Stimulated activated CD4-positive, alpha-beta T cell treated with anti-CD3 and anti-CD28 coated beads, Interleukin-12 subunit alpha, Interleukin-12 subunit beta, amount 100 ng/mL, for 48 hours (primary cell): ENCODE results near the gene ATP2C2.
"Not testable (repeated sequence)": the region's sequence is repeated elsewhere in the genome, so short reads cannot be mapped to it uniquely, and the experiment has no call there.

Experiments
- DNase-seq, 3 donors: peaks; one replicate each; pipeline ENCODE4 v3.0.0-alpha.2; 2020; ENCODE audit warnings: low read depth in 2 of 3, low spot score in 1 of 3

Gene ATP2C2, protein sequence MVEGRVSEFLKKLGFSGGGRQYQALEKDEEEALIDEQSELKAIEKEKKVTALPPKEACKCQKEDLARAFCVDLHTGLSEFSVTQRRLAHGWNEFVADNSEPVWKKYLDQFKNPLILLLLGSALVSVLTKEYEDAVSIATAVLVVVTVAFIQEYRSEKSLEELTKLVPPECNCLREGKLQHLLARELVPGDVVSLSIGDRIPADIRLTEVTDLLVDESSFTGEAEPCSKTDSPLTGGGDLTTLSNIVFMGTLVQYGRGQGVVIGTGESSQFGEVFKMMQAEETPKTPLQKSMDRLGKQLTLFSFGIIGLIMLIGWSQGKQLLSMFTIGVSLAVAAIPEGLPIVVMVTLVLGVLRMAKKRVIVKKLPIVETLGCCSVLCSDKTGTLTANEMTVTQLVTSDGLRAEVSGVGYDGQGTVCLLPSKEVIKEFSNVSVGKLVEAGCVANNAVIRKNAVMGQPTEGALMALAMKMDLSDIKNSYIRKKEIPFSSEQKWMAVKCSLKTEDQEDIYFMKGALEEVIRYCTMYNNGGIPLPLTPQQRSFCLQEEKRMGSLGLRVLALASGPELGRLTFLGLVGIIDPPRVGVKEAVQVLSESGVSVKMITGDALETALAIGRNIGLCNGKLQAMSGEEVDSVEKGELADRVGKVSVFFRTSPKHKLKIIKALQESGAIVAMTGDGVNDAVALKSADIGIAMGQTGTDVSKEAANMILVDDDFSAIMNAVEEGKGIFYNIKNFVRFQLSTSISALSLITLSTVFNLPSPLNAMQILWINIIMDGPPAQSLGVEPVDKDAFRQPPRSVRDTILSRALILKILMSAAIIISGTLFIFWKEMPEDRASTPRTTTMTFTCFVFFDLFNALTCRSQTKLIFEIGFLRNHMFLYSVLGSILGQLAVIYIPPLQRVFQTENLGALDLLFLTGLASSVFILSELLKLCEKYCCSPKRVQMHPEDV

DNA sequence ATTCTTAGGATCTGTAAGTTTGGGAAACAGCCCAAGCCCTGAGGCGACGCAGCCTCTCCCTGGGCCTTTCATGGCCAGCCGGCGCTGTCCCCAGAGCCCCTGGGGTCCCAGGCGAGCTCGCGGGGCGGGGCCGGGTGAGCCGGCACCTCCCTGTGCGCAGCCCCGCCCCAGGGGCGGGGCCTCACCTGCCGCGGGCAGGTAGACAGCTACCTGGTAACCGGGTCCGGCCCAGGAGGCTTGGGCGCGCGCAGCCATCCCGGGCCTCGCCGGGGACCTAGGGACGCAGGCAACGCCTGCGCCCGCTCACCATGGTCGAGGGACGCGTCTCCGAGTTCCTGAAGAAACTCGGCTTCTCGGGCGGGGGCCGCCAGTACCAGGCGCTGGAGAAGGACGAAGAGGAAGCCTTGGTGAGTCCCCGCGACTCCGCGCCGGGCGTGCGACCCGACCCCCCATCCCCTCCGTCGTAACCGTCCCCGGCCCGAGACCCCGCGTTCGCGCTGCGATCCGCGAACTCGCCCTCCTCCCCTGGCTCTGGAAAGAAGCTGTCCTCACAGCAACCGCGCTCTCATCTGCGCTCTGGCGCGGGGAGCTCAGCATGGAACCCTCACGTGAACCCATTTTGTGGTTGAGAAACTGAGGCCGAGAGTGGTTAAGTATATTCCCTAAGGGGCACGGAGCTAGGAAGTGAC, at the start of gene ATP2C2:
Gene ATP2C2, plus strand, starts transcription at position 231 of the 689 bp plus-strand sequence. Its CDS starts 78 bp downstream, at position 309.
- DNase-seq, result no peak

GRCh38 chr16:84319146-84319760, 49.1 kb upstream of the ATP2C2 start:
- no peak for DNase-seq

DNA sequence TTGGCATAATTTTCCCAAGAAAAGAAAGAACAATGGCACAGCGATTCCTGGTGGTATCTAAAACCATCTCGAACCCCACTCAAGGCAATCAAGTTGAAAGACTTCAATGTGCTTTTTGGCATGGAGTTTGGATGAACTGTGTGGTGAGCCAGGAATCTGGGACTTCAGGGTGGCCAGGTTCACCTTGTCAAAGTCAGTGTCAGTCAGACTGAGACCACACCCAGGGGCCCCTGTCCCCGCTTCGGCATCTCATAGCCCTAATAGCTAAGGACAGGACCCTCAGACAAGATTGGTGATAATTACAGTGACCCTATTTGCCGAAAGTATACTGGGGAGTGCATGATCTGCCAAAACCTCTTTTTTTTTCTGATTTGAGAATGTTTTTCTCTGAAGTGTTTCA, 47.8 kb upstream of the ATP2C2 start:
- DNase-seq, result no peak

- DNase-seq, result no peak
Observed at GRCh38 chr16:84321932-84322331, 46.4 kb upstream of the ATP2C2 start.

GRCh38 chr16:84322749-84323148, 45.6 kb upstream of the ATP2C2 start:
- DNase-seq, result no peak

GRCh38 chr16:84323606-84324005, 44.7 kb upstream of the ATP2C2 start:
- DNase-seq, result no peak

- no peak for DNase-seq
Observed at GRCh38 chr16:84324434-84325262, 43.7 kb upstream of the ATP2C2 start.

GRCh38 chr16:84326545-84326944, 41.8 kb upstream of the ATP2C2 start:
- DNase-seq, result no peak

DNA sequence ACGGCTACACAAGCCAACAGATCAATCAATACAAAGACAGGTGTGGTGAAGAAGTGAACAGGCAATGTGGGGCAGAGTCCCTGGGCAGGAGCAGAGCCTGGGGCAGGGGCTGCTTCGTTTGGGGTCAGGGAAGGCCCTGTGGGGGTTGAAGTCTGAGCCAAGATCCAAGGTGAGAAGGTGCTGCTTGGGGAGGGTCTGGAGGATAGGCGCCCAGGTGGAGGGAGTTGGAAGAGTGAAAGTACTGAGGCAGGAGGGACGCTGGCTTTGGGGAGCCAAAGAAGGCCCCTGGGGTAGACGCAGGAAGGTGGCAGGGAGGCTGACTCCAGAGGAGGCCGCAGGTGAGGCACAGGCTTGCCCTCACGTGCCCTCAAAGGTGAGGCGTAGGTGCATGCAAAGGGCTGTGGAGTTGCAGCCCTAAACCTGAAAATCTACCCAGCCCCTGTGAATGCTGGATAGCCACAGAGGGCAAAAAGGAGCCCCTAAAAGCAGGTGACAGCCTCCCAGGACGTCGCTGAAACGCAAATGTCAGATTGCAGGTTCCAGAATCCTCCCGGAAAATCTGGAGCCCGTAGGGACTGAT, 40.3 kb upstream of the ATP2C2 start:
- DNase-seq, result no peak

DNA sequence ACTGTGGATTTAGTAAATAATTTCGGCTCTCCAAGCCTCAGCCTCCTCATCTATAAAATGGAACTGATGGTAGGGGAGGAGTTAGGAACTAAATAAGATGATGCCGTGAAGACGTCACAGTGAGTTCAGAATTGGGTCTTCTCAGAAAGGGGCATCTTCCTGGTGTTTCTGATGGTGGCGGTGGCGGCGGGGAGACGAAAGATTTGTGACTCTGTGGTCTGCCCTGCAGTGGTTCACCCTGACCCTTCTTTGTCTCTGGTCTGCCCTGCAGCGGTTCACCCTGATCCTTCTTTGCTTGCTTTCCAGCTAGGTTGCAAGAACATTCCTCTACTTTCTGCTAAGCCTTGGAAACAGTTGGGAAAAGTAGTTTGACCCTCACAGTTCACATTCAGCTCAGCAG, 39.3 kb upstream of the ATP2C2 start:
- no peak for DNase-seq

DNA sequence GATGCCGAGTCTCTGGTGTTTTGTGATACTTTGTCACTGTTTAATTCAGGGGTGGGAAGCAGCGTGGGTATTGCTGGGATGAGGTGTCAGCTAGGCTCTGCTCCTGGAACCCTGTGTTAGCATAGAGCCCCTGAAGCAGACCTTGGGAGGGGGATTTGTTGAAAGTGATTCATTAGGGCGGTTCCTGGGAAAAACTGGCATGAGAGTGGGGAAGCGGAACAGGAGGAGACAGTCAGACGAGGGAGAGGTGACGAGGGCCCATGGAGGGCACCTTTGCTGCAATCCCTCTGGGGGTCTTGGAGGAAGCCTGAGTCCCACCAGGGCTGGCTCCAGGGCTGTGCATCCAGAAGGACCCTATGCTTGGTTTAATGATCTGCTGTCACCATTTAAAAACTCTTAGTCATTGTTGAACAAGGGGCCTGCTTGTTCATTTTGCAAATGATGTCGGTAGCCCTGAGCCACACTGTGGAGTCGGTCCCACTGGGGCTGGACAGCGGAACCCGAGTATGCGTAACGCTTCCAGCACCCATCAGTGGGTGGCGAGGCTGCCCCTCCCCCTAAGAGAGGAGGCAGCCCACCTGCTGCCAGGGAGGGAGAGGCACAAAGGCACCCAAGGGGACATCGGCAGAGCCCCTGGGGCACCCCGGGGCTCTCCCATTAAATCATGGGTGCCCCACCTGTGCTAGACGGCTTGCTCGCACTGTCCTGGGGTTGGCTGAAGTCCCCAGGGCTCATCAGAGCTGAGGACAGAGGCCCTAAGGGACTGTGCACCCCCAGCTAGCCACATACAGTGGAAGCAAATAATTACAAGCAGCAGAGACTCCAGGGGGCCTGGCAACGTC, 38.3 kb upstream of the ATP2C2 start:
- no peak for DNase-seq

DNA sequence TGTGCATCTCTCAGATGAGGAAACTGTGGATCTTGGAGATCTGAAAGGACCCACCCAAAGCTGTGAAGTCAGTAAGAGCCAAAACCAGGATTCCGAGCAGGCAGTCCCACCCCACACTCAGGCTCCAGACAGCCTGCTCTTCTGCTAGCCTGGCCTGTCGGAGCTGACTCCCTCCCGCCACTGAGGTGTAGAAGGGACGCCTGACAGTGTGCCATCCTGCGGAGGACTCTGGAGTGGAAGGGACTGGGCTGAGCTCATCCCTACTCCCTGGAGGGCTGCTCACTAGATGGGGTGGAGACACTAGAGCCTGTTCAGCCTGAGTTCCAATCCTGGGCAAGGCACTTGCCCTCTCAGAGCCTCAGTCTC, 37.7 kb upstream of the ATP2C2 start:
- no peak for DNase-seq

- DNase-seq, result no peak
Observed at GRCh38 chr16:84331998-84332780, 36.1 kb upstream of the ATP2C2 start.

DNA sequence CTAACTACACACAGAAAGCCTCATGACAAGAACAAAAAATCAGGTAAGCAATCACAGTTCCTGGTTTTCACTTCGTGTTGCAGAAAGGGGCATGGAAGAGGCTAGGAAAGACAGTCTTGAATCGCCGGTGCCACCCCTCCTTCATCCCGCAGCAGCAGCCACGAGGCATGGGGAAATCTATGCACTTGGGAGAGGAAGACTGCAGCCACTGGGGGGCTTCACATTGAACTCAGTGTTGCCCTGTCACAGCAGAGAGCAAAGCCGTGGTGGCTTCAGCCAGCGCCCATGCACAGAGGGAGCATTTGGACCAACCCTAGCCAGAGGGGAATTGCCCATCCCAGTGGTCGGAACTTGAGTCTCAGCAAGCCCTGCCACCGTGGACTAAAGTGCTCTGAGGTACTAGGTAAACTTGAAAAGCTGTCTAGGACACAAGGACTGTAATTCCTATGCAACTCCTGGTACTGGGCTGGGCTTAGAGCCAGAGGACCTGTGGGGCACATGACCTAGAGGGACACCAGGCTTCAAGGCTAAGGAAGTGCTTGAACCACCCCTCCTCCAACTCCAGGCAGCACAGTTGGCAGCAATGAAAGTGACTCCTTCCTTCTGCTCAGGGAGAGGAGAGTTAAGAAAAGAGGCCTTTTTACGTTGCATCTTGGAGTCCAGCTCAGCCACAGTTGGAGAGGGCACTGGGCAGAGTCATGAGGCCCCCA, 35.2 kb upstream of the ATP2C2 start:
- no peak for DNase-seq

DNA sequence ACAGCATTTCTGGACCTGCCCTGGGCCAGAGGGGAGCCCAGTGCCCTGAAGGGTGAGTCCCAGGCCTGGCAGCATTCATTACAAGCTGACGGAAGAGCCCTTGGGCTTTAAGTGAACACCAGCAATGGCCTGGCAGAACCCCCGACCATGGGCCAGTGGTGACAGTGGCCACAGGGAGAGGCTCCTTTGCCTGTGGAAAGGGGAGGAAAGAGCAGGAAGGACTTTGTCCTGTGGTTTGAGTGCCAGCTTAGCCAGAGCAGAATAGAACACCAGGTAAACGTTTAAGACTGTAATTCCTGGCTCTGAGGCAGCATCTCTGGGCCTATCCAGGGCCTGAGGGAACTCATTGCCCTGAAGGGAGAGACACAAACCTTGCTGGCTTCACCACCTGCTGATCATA, 34.3 kb upstream of the ATP2C2 start:
- no peak for DNase-seq

GRCh38 chr16:84334482-84334881, 33.9 kb upstream of the ATP2C2 start:
- no peak for DNase-seq

GRCh38 chr16:84337236-84337635, 31.1 kb upstream of the ATP2C2 start:
- DNase-seq, result not testable (repeated sequence)

DNA sequence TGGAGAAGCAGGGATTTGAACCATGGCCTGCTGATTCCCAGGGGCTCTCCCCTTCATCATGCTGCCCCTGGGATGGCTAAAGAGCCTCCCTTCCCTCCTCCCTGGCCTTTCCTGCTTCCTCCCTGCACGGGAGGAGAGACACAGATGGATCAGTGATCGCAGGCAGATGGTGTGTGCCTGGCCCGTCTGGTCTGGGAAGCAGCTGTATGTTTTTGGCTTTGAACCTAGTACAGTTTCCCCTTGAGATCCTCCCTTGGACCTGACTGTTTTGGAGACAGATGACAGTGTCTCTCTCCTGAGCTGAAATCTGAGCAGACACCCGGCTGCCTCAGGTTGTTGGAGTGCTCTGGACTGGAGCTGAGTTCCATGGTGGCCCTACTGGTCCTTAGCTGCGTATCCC, 29.0 kb upstream of the ATP2C2 start:
- DNase-seq, result no peak
